Measurements from ENCODE around the gene AHNAK. TPM values are rescaled to one million over a fixed set of nuclear protein-coding genes. Genes with fewer than 3 reads are reported as not detected.

Gene AHNAK
- total and polyA plus RNA-seq, 4 donors: 22.6 to 110 (median 38.1) TPM

DNA sequence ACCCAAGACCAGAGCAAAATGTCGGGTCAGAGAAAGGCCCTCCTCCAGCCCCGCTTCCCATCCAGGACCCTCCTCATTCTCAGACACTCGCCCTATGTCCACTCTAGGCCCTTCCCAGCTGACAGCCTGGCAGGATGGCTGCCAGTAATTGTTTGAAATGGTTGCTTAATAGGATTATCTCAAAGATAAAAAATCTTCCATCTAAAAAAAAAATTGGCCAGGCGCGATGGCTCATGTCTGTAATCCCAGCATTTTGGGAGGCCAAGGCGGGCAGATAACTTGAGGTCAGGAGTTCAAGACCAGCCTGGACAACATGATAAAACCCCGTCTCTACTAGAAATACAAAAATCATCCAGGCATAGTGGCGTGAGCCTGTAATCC, 95.4 kb downstream of the AHNAK start:
- peaks cover 3 to 9% (median 6%) of the 10 kb centered on the region in 4 donors for H3K4me1 ChIP-seq (ENCODE audit: control insufficient read depth in 4 of 4, insufficient read depth in 4 of 4, low read length in 3 of 4)
- H3K36me3 ChIP-seq (ENCODE audit: control insufficient read depth in 4 of 4, insufficient read depth in 3 of 4, low read depth in 1 of 4, low read length in 3 of 4): no peaks in the 10 kb centered on the region
- H3K4me3 ChIP-seq (ENCODE audit: low read depth in 1 of 3, low read length in 3 of 3): no peak overlapping the region
- no peak overlapping the region for H3K9ac ChIP-seq (ENCODE audit: low read depth in 1 of 2, low read length in 2 of 2)
- WGBS: 67% methylated on average over 8 of the region's 8 CpGs
- H3K27ac ChIP-seq (ENCODE audit: low read depth in 1 of 2, low read length in 2 of 2): no peak overlapping the region
- no peak for DNase-seq (ENCODE audit: low spot score)
- no peaks in the 10 kb centered on the region for H3K27me3 ChIP-seq (ENCODE audit: control insufficient read depth in 4 of 4, insufficient read depth in 4 of 4, low read length in 3 of 4)
- TF ChIP-seq SP1 (IDR thresholded peaks at IDR 0.05) (no peak), RAD21 (IDR thresholded peaks at IDR 0.05) (no peak), ZBTB33 (IDR thresholded peaks at IDR 0.05) (no peak), FOXA2 (IDR thresholded peaks at IDR 0.05) (no peak), MAX (IDR thresholded peaks at IDR 0.05) (no peak), HNF4A (conservative IDR thresholded peaks at IDR 0.05) (peak in 1 of 2 donors; percentile 42), TAF1 (conservative IDR thresholded peaks at IDR 0.05) (no peak), YY1 (IDR thresholded peaks at IDR 0.05) (peak; percentile 23), ATF3 (IDR thresholded peaks at IDR 0.05) (no peak), EGR1 (IDR thresholded peaks at IDR 0.05; ENCODE audit: low read depth in 2 of 2) (no peak), FOXA1 (IDR thresholded peaks at IDR 0.05) (no peak), JUND (IDR thresholded peaks at IDR 0.05) (no peak), RXRA (IDR thresholded peaks at IDR 0.05) (peak in 1 of 2 donors; percentile 58)
- TF ChIP-seq, protein P1, sequence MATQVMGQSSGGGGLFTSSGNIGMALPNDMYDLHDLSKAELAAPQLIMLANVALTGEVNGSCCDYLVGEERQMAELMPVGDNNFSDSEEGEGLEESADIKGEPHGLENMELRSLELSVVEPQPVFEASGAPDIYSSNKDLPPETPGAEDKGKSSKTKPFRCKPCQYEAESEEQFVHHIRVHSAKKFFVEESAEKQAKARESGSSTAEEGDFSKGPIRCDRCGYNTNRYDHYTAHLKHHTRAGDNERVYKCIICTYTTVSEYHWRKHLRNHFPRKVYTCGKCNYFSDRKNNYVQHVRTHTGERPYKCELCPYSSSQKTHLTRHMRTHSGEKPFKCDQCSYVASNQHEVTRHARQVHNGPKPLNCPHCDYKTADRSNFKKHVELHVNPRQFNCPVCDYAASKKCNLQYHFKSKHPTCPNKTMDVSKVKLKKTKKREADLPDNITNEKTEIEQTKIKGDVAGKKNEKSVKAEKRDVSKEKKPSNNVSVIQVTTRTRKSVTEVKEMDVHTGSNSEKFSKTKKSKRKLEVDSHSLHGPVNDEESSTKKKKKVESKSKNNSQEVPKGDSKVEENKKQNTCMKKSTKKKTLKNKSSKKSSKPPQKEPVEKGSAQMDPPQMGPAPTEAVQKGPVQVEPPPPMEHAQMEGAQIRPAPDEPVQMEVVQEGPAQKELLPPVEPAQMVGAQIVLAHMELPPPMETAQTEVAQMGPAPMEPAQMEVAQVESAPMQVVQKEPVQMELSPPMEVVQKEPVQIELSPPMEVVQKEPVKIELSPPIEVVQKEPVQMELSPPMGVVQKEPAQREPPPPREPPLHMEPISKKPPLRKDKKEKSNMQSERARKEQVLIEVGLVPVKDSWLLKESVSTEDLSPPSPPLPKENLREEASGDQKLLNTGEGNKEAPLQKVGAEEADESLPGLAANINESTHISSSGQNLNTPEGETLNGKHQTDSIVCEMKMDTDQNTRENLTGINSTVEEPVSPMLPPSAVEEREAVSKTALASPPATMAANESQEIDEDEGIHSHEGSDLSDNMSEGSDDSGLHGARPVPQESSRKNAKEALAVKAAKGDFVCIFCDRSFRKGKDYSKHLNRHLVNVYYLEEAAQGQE (IDR thresholded peaks at IDR 0.05): no peak
- TF ChIP-seq, protein P2, sequence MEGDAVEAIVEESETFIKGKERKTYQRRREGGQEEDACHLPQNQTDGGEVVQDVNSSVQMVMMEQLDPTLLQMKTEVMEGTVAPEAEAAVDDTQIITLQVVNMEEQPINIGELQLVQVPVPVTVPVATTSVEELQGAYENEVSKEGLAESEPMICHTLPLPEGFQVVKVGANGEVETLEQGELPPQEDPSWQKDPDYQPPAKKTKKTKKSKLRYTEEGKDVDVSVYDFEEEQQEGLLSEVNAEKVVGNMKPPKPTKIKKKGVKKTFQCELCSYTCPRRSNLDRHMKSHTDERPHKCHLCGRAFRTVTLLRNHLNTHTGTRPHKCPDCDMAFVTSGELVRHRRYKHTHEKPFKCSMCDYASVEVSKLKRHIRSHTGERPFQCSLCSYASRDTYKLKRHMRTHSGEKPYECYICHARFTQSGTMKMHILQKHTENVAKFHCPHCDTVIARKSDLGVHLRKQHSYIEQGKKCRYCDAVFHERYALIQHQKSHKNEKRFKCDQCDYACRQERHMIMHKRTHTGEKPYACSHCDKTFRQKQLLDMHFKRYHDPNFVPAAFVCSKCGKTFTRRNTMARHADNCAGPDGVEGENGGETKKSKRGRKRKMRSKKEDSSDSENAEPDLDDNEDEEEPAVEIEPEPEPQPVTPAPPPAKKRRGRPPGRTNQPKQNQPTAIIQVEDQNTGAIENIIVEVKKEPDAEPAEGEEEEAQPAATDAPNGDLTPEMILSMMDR (IDR thresholded peaks at IDR 0.05; ENCODE audit: low read depth, low read length, missing input control): no peak
- no peaks in the 10 kb centered on the region for H3K9me3 ChIP-seq (ENCODE audit: control insufficient read depth in 4 of 4, low read length in 3 of 4)

DNA sequence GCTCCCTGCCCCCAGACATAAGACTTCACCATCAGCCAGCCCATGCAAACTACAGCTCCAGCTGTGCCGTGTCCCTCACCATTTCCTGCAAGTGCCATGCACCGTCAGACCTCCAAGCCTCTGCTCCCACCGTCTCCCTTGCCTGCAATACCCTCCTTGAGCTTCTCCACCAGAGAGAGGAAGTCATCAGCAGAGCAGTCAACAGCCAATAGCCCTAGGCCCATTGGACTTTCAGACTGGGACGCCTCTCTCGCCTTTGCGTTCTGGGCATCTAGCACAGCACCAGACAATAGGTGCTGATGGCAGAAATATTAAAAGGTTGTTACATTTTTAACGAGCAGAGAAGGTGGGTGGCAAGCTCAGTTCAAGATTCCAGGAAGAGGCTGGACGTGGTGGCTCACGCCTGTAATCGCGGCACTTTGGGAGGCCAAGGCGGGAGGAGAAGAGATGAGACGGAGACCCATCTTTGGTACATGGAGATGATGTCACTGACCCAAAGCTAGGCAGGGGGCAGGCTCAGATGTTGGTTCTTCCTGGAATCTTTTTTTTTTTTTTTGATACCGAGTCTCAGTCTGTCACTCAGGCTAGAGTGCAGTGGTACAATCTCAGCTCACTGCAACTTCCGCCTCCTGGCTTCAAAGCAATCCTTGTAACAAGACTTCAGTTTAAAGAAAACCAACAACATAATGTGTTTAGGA, 95.9 kb downstream of the AHNAK start:
- peaks cover 3 to 9% (median 7%) of the 10 kb centered on the region in 4 donors for H3K4me1 ChIP-seq (ENCODE audit: control insufficient read depth in 4 of 4, insufficient read depth in 4 of 4, low read length in 3 of 4)
- H3K4me3 ChIP-seq (ENCODE audit: low read depth in 1 of 3, low read length in 3 of 3): no peak overlapping the region
- TF ChIP-seq ZBTB33 (IDR thresholded peaks at IDR 0.05): no peak
- TF ChIP-seq SP1 (IDR thresholded peaks at IDR 0.05): no peak
- TF ChIP-seq, protein P1 (IDR thresholded peaks at IDR 0.05): no peak
- TF ChIP-seq FOXA2 (IDR thresholded peaks at IDR 0.05): no peak
- TF ChIP-seq HNF4A (conservative IDR thresholded peaks at IDR 0.05): no peak
- no peak for TF ChIP-seq GABPA (IDR thresholded peaks at IDR 0.05 in 1 of 2, conservative IDR thresholded peaks at IDR 0.05 in 1 of 2)
- H3K9me3 ChIP-seq (ENCODE audit: control insufficient read depth in 4 of 4, low read length in 3 of 4): no peaks in the 10 kb centered on the region
- no peaks in the 10 kb centered on the region for H3K27me3 ChIP-seq (ENCODE audit: control insufficient read depth in 4 of 4, insufficient read depth in 4 of 4, low read length in 3 of 4)
- no peaks in the 10 kb centered on the region for H3K36me3 ChIP-seq (ENCODE audit: control insufficient read depth in 4 of 4, insufficient read depth in 3 of 4, low read depth in 1 of 4, low read length in 3 of 4)
- WGBS: 93% methylated on average over 15 of the region's 15 CpGs
- no peak for DNase-seq (ENCODE audit: low spot score)
- no peak overlapping the region for H3K9ac ChIP-seq (ENCODE audit: low read depth in 1 of 2, low read length in 2 of 2)
- H3K27ac ChIP-seq (ENCODE audit: low read depth in 1 of 2, low read length in 2 of 2): no peak overlapping the region
